Omental fat pad (tissue), 4 donors: ENCODE results near the gene R3HDM4. TPM values are rescaled to one million over a fixed set of nuclear protein-coding genes. Genes with fewer than 3 reads are reported as not detected.
A peak's percentile ranks its signal among the peaks of the same experiment; 100 is the strongest.
"Not testable (repeated sequence)": the region's sequence is repeated elsewhere in the genome, so short reads cannot be mapped to it uniquely, and the experiment has no call there.

ENCODE experiments used
- ATAC-seq: fragments of 150-250 bp; one replicate; pipeline ENCODE4 v1.9.1; 2016; ENCODE audit warnings: mild to moderate bottlenecking, moderate library complexity; ENCODE audit not compliant: low FRiP score
- DNase-seq: peaks from one replicate; pipeline ENCODE4 v3.0.0-alpha.2; 2019; ENCODE audit warnings: low spot score
- total RNA-seq, 4 donors: library from RNA; depleted of rRNA; stranded (reverse); fragments of >200 nt; gene quantifications; one replicate each; pipeline ENCODE4 v1.1.0, GENCODE V29; 2016
- TF ChIP-seq, protein P1 (sequence below), 3 donors: fragments of 450-650 bp; IDR thresholded peaks; one replicate each; pipeline ENCODE4 v1.5.1; 2016 to 2017; ENCODE audit warnings: antibody characterized with exemption in 3 of 3, mild to moderate bottlenecking in 3 of 3, moderate library complexity in 2 of 3

Gene R3HDM4
- total RNA-seq = 10 to 100 TPM; 27.1 to 55.2 (median 44.4) TPM

DNA sequence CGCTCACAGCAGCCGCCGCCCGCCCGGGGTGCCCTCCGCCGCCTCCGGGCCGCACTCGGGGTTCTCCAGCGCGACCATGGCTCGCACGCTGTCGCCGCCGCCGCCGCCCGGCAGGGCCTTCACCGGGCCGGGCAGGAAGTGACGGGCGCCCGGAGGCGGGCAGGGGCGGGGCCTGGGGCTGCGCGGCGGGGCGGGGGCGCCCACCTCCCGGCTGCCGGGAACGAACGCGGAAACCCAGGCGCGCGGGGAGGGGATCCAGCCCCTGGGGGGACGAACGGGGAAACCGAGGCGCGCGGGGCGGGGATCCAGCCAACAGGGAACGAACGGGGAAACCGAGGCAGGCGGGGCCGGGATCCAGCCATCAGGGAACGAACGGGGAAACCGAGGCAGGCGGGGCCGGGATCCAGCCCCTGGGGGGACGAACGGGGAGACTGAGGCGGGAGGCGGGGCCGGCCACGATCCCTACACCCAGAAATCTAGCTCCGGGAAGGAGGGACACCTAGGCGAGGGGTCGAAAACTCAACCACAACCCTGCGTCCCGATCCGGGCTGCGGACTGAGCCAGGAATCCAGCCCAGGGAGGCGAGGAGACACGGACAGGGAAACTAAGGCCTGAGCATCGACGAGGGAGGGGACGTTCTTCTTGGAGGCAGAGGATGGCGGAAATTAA, at the start of gene R3HDM4:
TSS of gene R3HDM4 (minus strand) at position 140 of the 669 bp plus-strand sequence. CDS start at position 78, 62 bp downstream.
- DNase-seq (peak; percentile 46), ATAC-seq (peak; percentile 83)
- TF ChIP-seq, protein P1, sequence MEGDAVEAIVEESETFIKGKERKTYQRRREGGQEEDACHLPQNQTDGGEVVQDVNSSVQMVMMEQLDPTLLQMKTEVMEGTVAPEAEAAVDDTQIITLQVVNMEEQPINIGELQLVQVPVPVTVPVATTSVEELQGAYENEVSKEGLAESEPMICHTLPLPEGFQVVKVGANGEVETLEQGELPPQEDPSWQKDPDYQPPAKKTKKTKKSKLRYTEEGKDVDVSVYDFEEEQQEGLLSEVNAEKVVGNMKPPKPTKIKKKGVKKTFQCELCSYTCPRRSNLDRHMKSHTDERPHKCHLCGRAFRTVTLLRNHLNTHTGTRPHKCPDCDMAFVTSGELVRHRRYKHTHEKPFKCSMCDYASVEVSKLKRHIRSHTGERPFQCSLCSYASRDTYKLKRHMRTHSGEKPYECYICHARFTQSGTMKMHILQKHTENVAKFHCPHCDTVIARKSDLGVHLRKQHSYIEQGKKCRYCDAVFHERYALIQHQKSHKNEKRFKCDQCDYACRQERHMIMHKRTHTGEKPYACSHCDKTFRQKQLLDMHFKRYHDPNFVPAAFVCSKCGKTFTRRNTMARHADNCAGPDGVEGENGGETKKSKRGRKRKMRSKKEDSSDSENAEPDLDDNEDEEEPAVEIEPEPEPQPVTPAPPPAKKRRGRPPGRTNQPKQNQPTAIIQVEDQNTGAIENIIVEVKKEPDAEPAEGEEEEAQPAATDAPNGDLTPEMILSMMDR (IDR thresholded peaks at IDR 0.05) = no peak

- no peak for DNase-seq
- TF ChIP-seq, protein P1 (IDR thresholded peaks at IDR 0.05) = no peak
- ATAC-seq = no peak
Measured at GRCh38 chr19:961866-962620, 49.0 kb upstream of the R3HDM4 start.

- TF ChIP-seq, protein P1 (IDR thresholded peaks at IDR 0.05) = no peak
- no peak for ATAC-seq
- DNase-seq = no peak
Measured at GRCh38 chr19:960601-960938, 47.6 kb upstream of the R3HDM4 start.

GRCh38 chr19:960020-960419, 47.0 kb upstream of the R3HDM4 start:
- no peak for ATAC-seq
- TF ChIP-seq, protein P1 (IDR thresholded peaks at IDR 0.05) = no peak

GRCh38 chr19:958967-959855, 46.2 kb upstream of the R3HDM4 start:
- TF ChIP-seq, protein P1 (IDR thresholded peaks at IDR 0.05) = no peak
- DNase-seq = no peak
- no peak for ATAC-seq

More at GRCh38 chr19:960020-960419, 47.0 kb upstream of the R3HDM4 start:
- no peak for DNase-seq

- ATAC-seq = not testable (repeated sequence)
Measured at GRCh38 chr19:957578-957977, 44.6 kb upstream of the R3HDM4 start.

More at GRCh38 chr19:957578-957977, 44.6 kb upstream of the R3HDM4 start:
- DNase-seq = not testable (repeated sequence)
